HG02973 (cell line): ENCODE data around the gene MYH10.
"Not testable (repeated sequence)": the region's sequence is repeated elsewhere in the genome, so short reads cannot be mapped to it uniquely, and the experiment has no call there.

Experiments used
- ATAC-seq: cut with Tn5 transposase; IDR thresholded peaks from one replicate; pipeline ENCODE4 v1.9.1; 2021; ENCODE audit warnings: moderate library complexity; ENCODE audit not compliant: unreplicated experiment

The MYH10 gene

GRCh38 chr17:8558144-8558543 lies 72.4 kb downstream of the MYH10 start:
- no peak for ATAC-seq

- no peak for ATAC-seq
These were observed 73.2 kb downstream of the MYH10 start for GRCh38 chr17:8557176-8557806.

GRCh38 chr17:8556074-8556473 lies 74.5 kb downstream of the MYH10 start:
- no peak for ATAC-seq

GRCh38 chr17:8555062-8555461 lies 75.5 kb downstream of the MYH10 start:
- no peak for ATAC-seq

GRCh38 chr17:8552577-8553320 lies 77.8 kb downstream of the MYH10 start:
- no peak for ATAC-seq

- ATAC-seq, result no peak
These were observed 87.7 kb downstream of the MYH10 start for GRCh38 chr17:8542599-8543502.

GRCh38 chr17:8539976-8540375 lies 90.5 kb downstream of the MYH10 start:
- not testable (repeated sequence) for ATAC-seq

- ATAC-seq, result no peak
These were observed 92.8 kb downstream of the MYH10 start for GRCh38 chr17:8537734-8538133.

GRCh38 chr17:8534498-8535188 lies 95.9 kb downstream of the MYH10 start:
- no peak for ATAC-seq

GRCh38 chr17:8532021-8532420 lies 98.5 kb downstream of the MYH10 start:
- no peak for ATAC-seq

GRCh38 chr17:8522577-8522976 lies 107.9 kb downstream of the MYH10 start:
- no peak for ATAC-seq

- ATAC-seq, result no peak
These were observed 109.5 kb downstream of the MYH10 start for GRCh38 chr17:8520981-8521380.

GRCh38 chr17:8518850-8519249 lies 111.7 kb downstream of the MYH10 start:
- no peak for ATAC-seq

- ATAC-seq, result no peak
These were observed 112.2 kb downstream of the MYH10 start for GRCh38 chr17:8518326-8518725.

GRCh38 chr17:8514801-8515200 lies 115.7 kb downstream of the MYH10 start:
- ATAC-seq, result no peak

GRCh38 chr17:8506145-8506544 lies 124.4 kb downstream of the MYH10 start:
- no peak for ATAC-seq

GRCh38 chr17:8504460-8505207 lies 125.9 kb downstream of the MYH10 start:
- no peak for ATAC-seq

- ATAC-seq, result no peak
These were observed 126.7 kb downstream of the MYH10 start for GRCh38 chr17:8503807-8504206.

GRCh38 chr17:8503368-8503767 lies 127.2 kb downstream of the MYH10 start:
- no peak for ATAC-seq

- ATAC-seq, result no peak
These were observed 128.4 kb downstream of the MYH10 start for GRCh38 chr17:8502126-8502525.
